ENCODE results near the gene RPS21. TPM values are rescaled to one million over a fixed set of nuclear protein-coding genes. Genes with fewer than 3 reads are reported as not detected.
A peak's percentile ranks its signal among the peaks of the same experiment; 100 is the strongest.

Gene RPS21
- total and polyA plus RNA-seq, 2 of the 13 experiments (the other 11 are each of a cell fraction or from before 2014, with no cell fraction given): 2,647 to 11,063 TPM

- TF ChIP-seq, protein P1, sequence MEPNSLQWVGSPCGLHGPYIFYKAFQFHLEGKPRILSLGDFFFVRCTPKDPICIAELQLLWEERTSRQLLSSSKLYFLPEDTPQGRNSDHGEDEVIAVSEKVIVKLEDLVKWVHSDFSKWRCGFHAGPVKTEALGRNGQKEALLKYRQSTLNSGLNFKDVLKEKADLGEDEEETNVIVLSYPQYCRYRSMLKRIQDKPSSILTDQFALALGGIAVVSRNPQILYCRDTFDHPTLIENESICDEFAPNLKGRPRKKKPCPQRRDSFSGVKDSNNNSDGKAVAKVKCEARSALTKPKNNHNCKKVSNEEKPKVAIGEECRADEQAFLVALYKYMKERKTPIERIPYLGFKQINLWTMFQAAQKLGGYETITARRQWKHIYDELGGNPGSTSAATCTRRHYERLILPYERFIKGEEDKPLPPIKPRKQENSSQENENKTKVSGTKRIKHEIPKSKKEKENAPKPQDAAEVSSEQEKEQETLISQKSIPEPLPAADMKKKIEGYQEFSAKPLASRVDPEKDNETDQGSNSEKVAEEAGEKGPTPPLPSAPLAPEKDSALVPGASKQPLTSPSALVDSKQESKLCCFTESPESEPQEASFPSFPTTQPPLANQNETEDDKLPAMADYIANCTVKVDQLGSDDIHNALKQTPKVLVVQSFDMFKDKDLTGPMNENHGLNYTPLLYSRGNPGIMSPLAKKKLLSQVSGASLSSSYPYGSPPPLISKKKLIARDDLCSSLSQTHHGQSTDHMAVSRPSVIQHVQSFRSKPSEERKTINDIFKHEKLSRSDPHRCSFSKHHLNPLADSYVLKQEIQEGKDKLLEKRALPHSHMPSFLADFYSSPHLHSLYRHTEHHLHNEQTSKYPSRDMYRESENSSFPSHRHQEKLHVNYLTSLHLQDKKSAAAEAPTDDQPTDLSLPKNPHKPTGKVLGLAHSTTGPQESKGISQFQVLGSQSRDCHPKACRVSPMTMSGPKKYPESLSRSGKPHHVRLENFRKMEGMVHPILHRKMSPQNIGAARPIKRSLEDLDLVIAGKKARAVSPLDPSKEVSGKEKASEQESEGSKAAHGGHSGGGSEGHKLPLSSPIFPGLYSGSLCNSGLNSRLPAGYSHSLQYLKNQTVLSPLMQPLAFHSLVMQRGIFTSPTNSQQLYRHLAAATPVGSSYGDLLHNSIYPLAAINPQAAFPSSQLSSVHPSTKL (CRISPR knock-in tag; IDR thresholded peaks at IDR 0.05): peak; percentile 42
- peak; percentile 56; the same call in 1 of the 2 replicates for TF ChIP-seq ZNF253 (CRISPR knock-in tag; IDR thresholded peaks at IDR 0.05; ENCODE audit: borderline replicate concordance)
- no peak for TF ChIP-seq ZNF326 (CRISPR knock-in tag; IDR thresholded peaks at IDR 0.05; ENCODE audit: borderline replicate concordance)
- TF ChIP-seq, protein P2, sequence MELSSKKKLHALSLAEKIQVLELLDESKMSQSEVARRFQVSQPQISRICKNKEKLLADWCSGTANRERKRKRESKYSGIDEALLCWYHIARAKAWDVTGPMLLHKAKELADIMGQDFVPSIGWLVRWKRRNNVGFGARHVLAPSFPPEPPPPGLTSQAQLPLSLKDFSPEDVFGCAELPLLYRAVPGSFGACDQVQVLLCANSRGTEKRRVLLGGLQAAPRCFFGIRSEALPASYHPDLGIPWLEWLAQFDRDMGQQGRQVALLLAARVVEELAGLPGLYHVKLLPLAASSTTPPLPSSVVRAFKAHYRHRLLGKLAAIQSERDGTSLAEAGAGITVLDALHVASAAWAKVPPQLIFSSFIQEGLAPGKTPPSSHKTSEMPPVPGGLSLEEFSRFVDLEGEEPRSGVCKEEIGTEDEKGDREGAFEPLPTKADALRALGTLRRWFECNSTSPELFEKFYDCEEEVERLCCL (CRISPR knock-in tag; IDR thresholded peaks at IDR 0.05; ENCODE audit: borderline replicate concordance): no peak; the same call in 1 of the 2 replicates
- TF ChIP-seq, protein P3, sequence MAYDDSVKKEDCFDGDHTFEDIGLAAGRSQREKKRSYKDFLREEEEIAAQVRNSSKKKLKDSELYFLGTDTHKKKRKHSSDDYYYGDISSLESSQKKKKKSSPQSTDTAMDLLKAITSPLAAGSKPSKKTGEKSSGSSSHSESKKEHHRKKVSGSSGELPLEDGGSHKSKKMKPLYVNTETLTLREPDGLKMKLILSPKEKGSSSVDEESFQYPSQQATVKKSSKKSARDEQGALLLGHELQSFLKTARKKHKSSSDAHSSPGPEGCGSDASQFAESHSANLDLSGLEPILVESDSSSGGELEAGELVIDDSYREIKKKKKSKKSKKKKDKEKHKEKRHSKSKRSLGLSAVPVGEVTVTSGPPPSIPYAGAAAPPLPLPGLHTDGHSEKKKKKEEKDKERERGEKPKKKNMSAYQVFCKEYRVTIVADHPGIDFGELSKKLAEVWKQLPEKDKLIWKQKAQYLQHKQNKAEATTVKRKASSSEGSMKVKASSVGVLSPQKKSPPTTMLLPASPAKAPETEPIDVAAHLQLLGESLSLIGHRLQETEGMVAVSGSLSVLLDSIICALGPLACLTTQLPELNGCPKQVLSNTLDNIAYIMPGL (CRISPR knock-in tag; IDR thresholded peaks at IDR 0.05; ENCODE audit: borderline replicate concordance in 1 of 2, low read depth in 1 of 2): peak; percentile 90 to 91
- no peak for TF ChIP-seq NCOA5 (CRISPR knock-in tag; IDR thresholded peaks at IDR 0.05)
- no peak; the same call in 1 of the 2 replicates for TF ChIP-seq CHCHD3 (CRISPR knock-in tag; IDR thresholded peaks at IDR 0.05)
- no peak for TF ChIP-seq ZNF75D (CRISPR knock-in tag; IDR thresholded peaks at IDR 0.05; ENCODE audit: borderline replicate concordance)
- peak; percentile 93 for TF ChIP-seq POLR2G (IDR thresholded peaks at IDR 0.05; ENCODE audit: low read depth, low read length)
- no peak for TF ChIP-seq RORA (CRISPR knock-in tag; IDR thresholded peaks at IDR 0.05)
- TF ChIP-seq, protein P4, sequence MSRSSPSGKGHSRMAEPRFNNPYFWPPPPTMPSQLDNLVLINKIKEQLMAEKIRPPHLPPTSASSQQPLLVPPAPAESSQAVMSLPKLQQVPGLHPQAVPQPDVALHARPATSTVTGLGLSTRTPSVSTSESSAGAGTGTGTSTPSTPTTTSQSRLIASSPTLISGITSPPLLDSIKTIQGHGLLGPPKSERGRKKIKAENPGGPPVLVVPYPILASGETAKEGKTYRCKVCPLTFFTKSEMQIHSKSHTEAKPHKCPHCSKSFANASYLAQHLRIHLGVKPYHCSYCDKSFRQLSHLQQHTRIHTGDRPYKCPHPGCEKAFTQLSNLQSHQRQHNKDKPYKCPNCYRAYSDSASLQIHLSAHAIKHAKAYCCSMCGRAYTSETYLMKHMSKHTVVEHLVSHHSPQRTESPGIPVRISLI (CRISPR knock-in tag; IDR thresholded peaks at IDR 0.05; ENCODE audit: borderline replicate concordance): peak; percentile 57; the same call in 1 of the 2 replicates
- 0 out of 2 replicates have a peak, but pooled peaks have one; percentile 35 for TF ChIP-seq SRF (IDR thresholded peaks at IDR 0.05; ENCODE audit: low read depth, low read length)
- no peak for TF ChIP-seq EHMT2 (IDR thresholded peaks at IDR 0.05; ENCODE audit: borderline replicate concordance, low read depth, low read length)
- peak; percentile 94 for TF ChIP-seq DR1 (CRISPR knock-in tag; IDR thresholded peaks at IDR 0.05)
- no peak for TF ChIP-seq ZNF33A (CRISPR knock-in tag; IDR thresholded peaks at IDR 0.05; ENCODE audit: borderline replicate concordance)
- no peak for TF ChIP-seq IKZF1 (IDR thresholded peaks at IDR 0.05)
- TF ChIP-seq DDIT3 (CRISPR knock-in tag; IDR thresholded peaks at IDR 0.05): no peak
- no peak for TF ChIP-seq HMG20A (CRISPR knock-in tag; IDR thresholded peaks at IDR 0.05; ENCODE audit: borderline replicate concordance)
- no peak for TF ChIP-seq CENPX (CRISPR knock-in tag; IDR thresholded peaks at IDR 0.05)
- peak; percentile 48 for TF ChIP-seq GTF2F1 (IDR thresholded peaks at IDR 0.05; ENCODE audit: low read length)
Measured at GRCh38 chr20:62386383-62387218, at the start of gene RPS21 (continued).

Data from HepG2 (cell line).